Activated CD8-positive, alpha-beta T cell treated with anti-CD3 and anti-CD28 coated beads, Interleukin-2, amount 10 ng/mL, durations not matched to agents 7 days and 5 days (primary cell): ENCODE data around the gene RBMS3. TPM values are rescaled to one million over a fixed set of nuclear protein-coding genes. Genes with fewer than 3 reads are reported as not detected.

Experiments
- ATAC-seq: fragments of 150-1000 bp; cut with Tn5 transposase; one replicate; pipeline ENCODE4 v1.10.0; 2021; ENCODE audit warnings: moderate library complexity
- CTCF ChIA-PET: fragments of 350-600 bp; sonication (Branson Sonifier 250); formaldehyde crosslinking; loops from one replicate; lab custom pipeline; 2021; ENCODE audit warnings: antibody characterized with exemption; lab: Charles Lee
- POLR2A ChIA-PET: fragments of 350-600 bp; sonication (Branson Sonifier 250); formaldehyde crosslinking; loops from one replicate; lab custom pipeline; 2021; ENCODE audit warnings: antibody characterized with exemption; lab: Charles Lee
- DNase-seq: peaks from one replicate; pipeline ENCODE4 v3.0.0-alpha.2; 2020
- H3K27ac Mint-ChIP-seq: one replicate; pipeline ENCODE4 v1.8.0; 2021; ENCODE audit warnings: mild to moderate bottlenecking, mixed read lengths
- H3K27me3 Mint-ChIP-seq: one replicate; pipeline ENCODE4 v1.8.0; 2021; ENCODE audit warnings: low read depth, mixed read lengths
- H3K36me3 Mint-ChIP-seq: one replicate; pipeline ENCODE4 v1.8.0; 2021; ENCODE audit warnings: low read depth, mixed read lengths
- H3K4me1 Mint-ChIP-seq: one replicate; pipeline ENCODE4 v1.8.0; 2021; ENCODE audit warnings: low read depth, mixed read lengths
- H3K4me3 Mint-ChIP-seq: one replicate; pipeline ENCODE4 v1.8.0; 2021; ENCODE audit warnings: mild to moderate bottlenecking, mixed read lengths
- H3K9me3 Mint-ChIP-seq: one replicate; pipeline ENCODE4 v1.8.0; 2022; ENCODE audit warnings: mixed read lengths; ENCODE audit not compliant: insufficient read depth
- total RNA-seq, 2 experiments: library from RNA; stranded (reverse); gene quantifications; one replicate each; pipeline ENCODE4 v1.2.3, GENCODE V29; 2021

Gene RBMS3
- total RNA-seq, 2 experiments from 2014 or later = 0.11 to 0.29 TPM

GRCh38 chr3:29870136-29870535, 589.3 kb downstream of the RBMS3 start:
- no peaks in the 10 kb centered on the region for H3K9me3 Mint-ChIP-seq
- DNase-seq = no peak
- CTCF ChIA-PET = no interaction called here

GRCh38 chr3:29871087-29871486, 590.2 kb downstream of the RBMS3 start:
- H3K9me3 Mint-ChIP-seq = no peaks in the 10 kb centered on the region
- no peak overlapping the region for H3K4me3 Mint-ChIP-seq
- no peaks in the 10 kb centered on the region for H3K27me3 Mint-ChIP-seq
- DNase-seq (no peak), ATAC-seq (no peak)
- H3K4me1 Mint-ChIP-seq = no peaks in the 10 kb centered on the region
- CTCF ChIA-PET = no interaction called here
- H3K36me3 Mint-ChIP-seq = no peaks in the 10 kb centered on the region
- POLR2A ChIA-PET = no interaction called here
- H3K27ac Mint-ChIP-seq = no peak overlapping the region

More at GRCh38 chr3:29870136-29870535, 589.3 kb downstream of the RBMS3 start:
- H3K27me3 Mint-ChIP-seq = no peaks in the 10 kb centered on the region
- H3K4me1 Mint-ChIP-seq = no peaks in the 10 kb centered on the region
- POLR2A ChIA-PET = no interaction called here
- H3K27ac Mint-ChIP-seq = no peak overlapping the region
- no peak overlapping the region for H3K4me3 Mint-ChIP-seq
- no peak for ATAC-seq
- H3K36me3 Mint-ChIP-seq = no peaks in the 10 kb centered on the region

GRCh38 chr3:29880809-29881208, 599.9 kb downstream of the RBMS3 start:
- ChIA-PET CTCF (no interaction called here), POLR2A (no interaction called here)
- ATAC-seq = no peak
- Mint-ChIP-seq H3K4me1 (no peaks in the 10 kb centered on the region), H3K27ac (no peak overlapping the region), H3K9me3 (no peaks in the 10 kb centered on the region), H3K4me3 (no peak overlapping the region), H3K36me3 (no peaks in the 10 kb centered on the region), H3K27me3 (no peaks in the 10 kb centered on the region)
- no peak for DNase-seq

- ChIA-PET CTCF (no interaction called here), POLR2A (no interaction called here)
- Mint-ChIP-seq H3K4me3 (no peak overlapping the region), H3K27ac (no peak overlapping the region), H3K27me3 (no peaks in the 10 kb centered on the region), H3K9me3 (no peaks in the 10 kb centered on the region), H3K36me3 (no peaks in the 10 kb centered on the region), H3K4me1 (no peaks in the 10 kb centered on the region)
- no peak for ATAC-seq
- no peak for DNase-seq
Measured at GRCh38 chr3:29887451-29887850, 606.6 kb downstream of the RBMS3 start.

- DNase-seq (no peak), ATAC-seq (no peak)
- no peaks in the 10 kb centered on the region for H3K36me3 Mint-ChIP-seq
- ChIA-PET CTCF (no interaction called here), POLR2A (no interaction called here)
- H3K27ac Mint-ChIP-seq = no peak overlapping the region
- H3K9me3 Mint-ChIP-seq = no peaks in the 10 kb centered on the region
- H3K27me3 Mint-ChIP-seq = no peaks in the 10 kb centered on the region
- no peak overlapping the region for H3K4me3 Mint-ChIP-seq
- H3K4me1 Mint-ChIP-seq = no peaks in the 10 kb centered on the region
Measured at GRCh38 chr3:29889215-29889614, 608.3 kb downstream of the RBMS3 start.

- H3K9me3 Mint-ChIP-seq = no peaks in the 10 kb centered on the region
- no peaks in the 10 kb centered on the region for H3K4me1 Mint-ChIP-seq
- H3K27ac Mint-ChIP-seq = no peak overlapping the region
- no peak for DNase-seq
- ChIA-PET CTCF (no interaction called here), POLR2A (no interaction called here)
- no peaks in the 10 kb centered on the region for H3K27me3 Mint-ChIP-seq
- H3K36me3 Mint-ChIP-seq = no peaks in the 10 kb centered on the region
- H3K4me3 Mint-ChIP-seq = no peak overlapping the region
- no peak for ATAC-seq
Measured at GRCh38 chr3:29890801-29891200, 609.9 kb downstream of the RBMS3 start.

- Mint-ChIP-seq H3K27me3 (no peaks in the 10 kb centered on the region), H3K27ac (no peak overlapping the region), H3K4me1 (no peaks in the 10 kb centered on the region), H3K36me3 (no peaks in the 10 kb centered on the region), H3K9me3 (no peaks in the 10 kb centered on the region), H3K4me3 (no peak overlapping the region)
- POLR2A ChIA-PET = no interaction called here
- no peak for DNase-seq
- ATAC-seq = no peak
- CTCF ChIA-PET = no interaction called here
Measured at GRCh38 chr3:29892976-29893554, 612.2 kb downstream of the RBMS3 start.

GRCh38 chr3:29896856-29897255, 616.0 kb downstream of the RBMS3 start:
- ChIA-PET CTCF (no interaction called here), POLR2A (no interaction called here)
- Mint-ChIP-seq H3K27ac (no peak overlapping the region), H3K4me3 (no peak overlapping the region), H3K27me3 (no peaks in the 10 kb centered on the region), H3K36me3 (no peaks in the 10 kb centered on the region), H3K9me3 (no peaks in the 10 kb centered on the region), H3K4me1 (no peaks in the 10 kb centered on the region)
- no peak for ATAC-seq
- DNase-seq = no peak

- H3K4me3 Mint-ChIP-seq = no peak overlapping the region
- H3K27me3 Mint-ChIP-seq = no peaks in the 10 kb centered on the region
- ATAC-seq = no peak
- H3K36me3 Mint-ChIP-seq = no peaks in the 10 kb centered on the region
- no peaks in the 10 kb centered on the region for H3K4me1 Mint-ChIP-seq
- no peaks in the 10 kb centered on the region for H3K9me3 Mint-ChIP-seq
- no peak overlapping the region for H3K27ac Mint-ChIP-seq
- DNase-seq = no peak
- ChIA-PET POLR2A (no interaction called here), CTCF (no interaction called here)
Measured at GRCh38 chr3:29898171-29898965, 617.5 kb downstream of the RBMS3 start.

GRCh38 chr3:29899021-29899420, 618.1 kb downstream of the RBMS3 start:
- CTCF ChIA-PET = no interaction called here
- Mint-ChIP-seq H3K4me3 (no peak overlapping the region), H3K27ac (no peak overlapping the region), H3K4me1 (no peaks in the 10 kb centered on the region), H3K27me3 (no peaks in the 10 kb centered on the region), H3K9me3 (no peaks in the 10 kb centered on the region), H3K36me3 (no peaks in the 10 kb centered on the region)
- ATAC-seq (no peak), DNase-seq (no peak)
- POLR2A ChIA-PET = no interaction called here

GRCh38 chr3:29901097-29901496, 620.2 kb downstream of the RBMS3 start:
- POLR2A ChIA-PET = no interaction called here
- Mint-ChIP-seq H3K4me3 (no peak overlapping the region), H3K9me3 (no peaks in the 10 kb centered on the region), H3K27ac (no peak overlapping the region), H3K36me3 (no peaks in the 10 kb centered on the region), H3K27me3 (no peaks in the 10 kb centered on the region), H3K4me1 (no peaks in the 10 kb centered on the region)
- CTCF ChIA-PET = no interaction called here
- no peak for DNase-seq
- no peak for ATAC-seq

GRCh38 chr3:29903600-29903999, 622.7 kb downstream of the RBMS3 start:
- H3K36me3 Mint-ChIP-seq = no peaks in the 10 kb centered on the region
- ChIA-PET CTCF (no interaction called here), POLR2A (no interaction called here)
- H3K4me3 Mint-ChIP-seq = no peak overlapping the region
- ATAC-seq (no peak), DNase-seq (no peak)
- H3K9me3 Mint-ChIP-seq = no peaks in the 10 kb centered on the region
- no peaks in the 10 kb centered on the region for H3K4me1 Mint-ChIP-seq
- H3K27me3 Mint-ChIP-seq = no peaks in the 10 kb centered on the region
- no peak overlapping the region for H3K27ac Mint-ChIP-seq
